ENCODE results near the gene DAP. TPM values are rescaled to one million over a fixed set of nuclear protein-coding genes. Genes with fewer than 3 reads are reported as not detected.
"Not testable (repeated sequence)": the region's sequence is repeated elsewhere in the genome, so short reads cannot be mapped to it uniquely, and the experiment has no call there.

Gene DAP
- total RNA-seq, 1 experiment from 2014 or later, result 47.2 TPM

- Histone ChIP-seq H4K20me1 (ENCODE audit: control insufficient read depth, insufficient read depth, insufficient read length) (no peaks in the 10 kb centered on the region), H3K23me2 (ENCODE audit: insufficient read length, low read depth, low read length, poor library complexity, severe bottlenecking) (no peaks in the 10 kb centered on the region), H2BK120ac (ENCODE audit: low read depth, low read length, poor library complexity, severe bottlenecking) (no peak overlapping the region), H3K4me2 (ENCODE audit: insufficient read depth, insufficient read length, low read length) (no peak overlapping the region), H4K8ac (replicated peaks; ENCODE audit: insufficient read length, low read depth, low read length) (no peak overlapping the region), H3K27ac (ENCODE audit: insufficient read length, low read depth, low read length) (no peak overlapping the region), H2AFZ (ENCODE audit: low read length) (no peak overlapping the region), H2AK5ac (ENCODE audit: insufficient read length, low read length) (no peak overlapping the region), H4K91ac (ENCODE audit: insufficient read length, low read depth, low read length) (no peak overlapping the region), H3K9ac (ENCODE audit: extremely low read depth, insufficient read length, low read length) (no peak overlapping the region), H3K14ac (ENCODE audit: insufficient read depth, low read length) (no peak overlapping the region), H3K4ac (ENCODE audit: low read depth, low read length) (no peak overlapping the region), H3K27me3 (ENCODE audit: insufficient read depth, low read length) (no peaks in the 10 kb centered on the region), H3K23ac (ENCODE audit: insufficient read length, low read depth, low read length) (no peak overlapping the region), H2BK12ac (ENCODE audit: insufficient read length, low read depth, low read length) (no peak overlapping the region), H3T11ph (ENCODE audit: low read length) (no peak overlapping the region), H3K9me3 (ENCODE audit: control insufficient read depth, low read depth, low read length) (no peaks in the 10 kb centered on the region), H3K79me2 (ENCODE audit: insufficient read depth, low read length) (no peaks in the 10 kb centered on the region), H4K5ac (ENCODE audit: insufficient read length, low read depth, low read length) (no peak overlapping the region), H2BK5ac (ENCODE audit: insufficient read length, low read length) (no peak overlapping the region), H3K56ac (ENCODE audit: insufficient read length, low read depth, low read length) (no peak overlapping the region), H2BK20ac (ENCODE audit: low read depth, low read length, poor library complexity, severe bottlenecking) (no peak overlapping the region), H3K4me1 (ENCODE audit: insufficient read depth, low read length) (0 out of 2 replicates have a peak, but pooled peaks cover 1% of the 10 kb centered on the region), H3K79me1 (ENCODE audit: insufficient read depth, low read depth, low read length, poor library complexity, severe bottlenecking) (no peaks in the 10 kb centered on the region), H2BK15ac (ENCODE audit: low read depth, low read length) (no peak overlapping the region), H3K18ac (ENCODE audit: insufficient read length, low read depth, low read length) (no peak overlapping the region)
- H3K36me3 Mint-ChIP-seq (ENCODE audit: insufficient read depth in 1 of 3, low read depth in 3 of 3), result no peaks in the 10 kb centered on the region
- H3K27ac Mint-ChIP-seq, result no peak overlapping the region
- H3K9me3 Mint-ChIP-seq, result peaks cover 0 to 2% of the 10 kb centered on the region in 2 experiments; a peak in 2 of 5 replicates
- no peak overlapping the region for H3K4me3 Mint-ChIP-seq
- no peak for TF ChIP-seq CTCF (conservative IDR thresholded peaks at IDR 0.05)
- no peaks in the 10 kb centered on the region for H3K4me1 Mint-ChIP-seq
- H3K27me3 Mint-ChIP-seq (ENCODE audit: low read depth), result peaks cover 14% of the 10 kb centered on the region
- WGBS (ENCODE audit: extremely low coverage, insufficient read length, low lambda C conversion rate), result no CpG with 5 or more reads among the region's 4 CpGs
- DNase-seq, result no peak
These were observed 25.8 kb upstream of the DAP start for GRCh38 chr5:10786835-10787234.

DNA sequence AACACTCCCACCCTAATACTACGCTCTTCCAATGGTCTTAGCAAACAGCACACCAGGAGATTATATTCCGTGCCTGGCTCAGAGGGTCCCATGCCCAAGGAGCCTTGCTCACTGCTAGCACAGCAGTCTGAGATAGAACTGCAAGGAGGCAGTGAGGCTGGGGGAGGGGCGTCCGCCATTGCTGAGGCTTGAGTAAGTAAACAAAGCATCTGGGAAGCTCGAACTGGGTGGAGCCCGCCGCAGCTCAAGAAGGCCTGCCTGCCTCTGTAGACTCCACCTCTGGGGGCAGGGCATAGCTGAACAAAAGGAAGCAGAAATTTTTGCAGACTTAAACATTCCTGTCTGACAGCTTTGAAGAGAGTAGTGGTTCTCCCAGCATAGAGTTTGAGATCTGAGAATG is 19.2 kb upstream of the DAP start:
- H2BK12ac ChIP-seq (ENCODE audit: insufficient read length, low read depth, low read length); DNase-seq; H2BK20ac ChIP-seq (ENCODE audit: low read depth, low read length, poor library complexity, severe bottlenecking); H3K14ac ChIP-seq (ENCODE audit: insufficient read depth, low read length); H2BK15ac ChIP-seq (ENCODE audit: low read depth, low read length); H3K4me1 ChIP-seq (ENCODE audit: insufficient read depth, low read length); H3K4me2 ChIP-seq (ENCODE audit: insufficient read depth, insufficient read length, low read length); H3K27ac ChIP-seq (ENCODE audit: insufficient read length, low read depth, low read length); H3K4me3 Mint-ChIP-seq; H4K5ac ChIP-seq (ENCODE audit: insufficient read length, low read depth, low read length); H3K27me3 ChIP-seq (ENCODE audit: insufficient read depth, low read length); H3K56ac ChIP-seq (ENCODE audit: insufficient read length, low read depth, low read length); H3K27ac Mint-ChIP-seq; H3K4me1 Mint-ChIP-seq; H2AK5ac ChIP-seq (ENCODE audit: insufficient read length, low read length); H4K8ac ChIP-seq (replicated peaks; ENCODE audit: insufficient read length, low read depth, low read length); H4K20me1 ChIP-seq (ENCODE audit: control insufficient read depth, insufficient read depth, insufficient read length); H3K9ac ChIP-seq (ENCODE audit: extremely low read depth, insufficient read length, low read length); H3K23ac ChIP-seq (ENCODE audit: insufficient read length, low read depth, low read length); H3K4ac ChIP-seq (ENCODE audit: low read depth, low read length); H2BK5ac ChIP-seq (ENCODE audit: insufficient read length, low read length); H2BK120ac ChIP-seq (ENCODE audit: low read depth, low read length, poor library complexity, severe bottlenecking); H3K79me1 ChIP-seq (ENCODE audit: insufficient read depth, low read depth, low read length, poor library complexity, severe bottlenecking); H2AFZ ChIP-seq (ENCODE audit: low read length); H3K23me2 ChIP-seq (ENCODE audit: insufficient read length, low read depth, low read length, poor library complexity, severe bottlenecking); H4K91ac ChIP-seq (ENCODE audit: insufficient read length, low read depth, low read length); H3K18ac ChIP-seq (ENCODE audit: insufficient read length, low read depth, low read length); H3T11ph ChIP-seq (ENCODE audit: low read length); H3K79me2 ChIP-seq (ENCODE audit: insufficient read depth, low read length): not testable (repeated sequence)
- no CpG with 5 or more reads among the region's 7 CpGs for WGBS (ENCODE audit: extremely low coverage, insufficient read length, low lambda C conversion rate)
- Mint-ChIP-seq H3K36me3 (ENCODE audit: insufficient read depth in 1 of 3, low read depth in 3 of 3) (peaks cover 3 to 12% (median 9%) of the 10 kb centered on the region in 3 experiments; a peak in 4 of 7 replicates), H3K27me3 (ENCODE audit: low read depth) (peaks cover 23% of the 10 kb centered on the region), H3K9me3 (peaks cover 17 to 18% of the 10 kb centered on the region in 2 experiments)
- peaks cover 12% of the 10 kb centered on the region for H3K9me3 ChIP-seq (ENCODE audit: control insufficient read depth, low read depth, low read length)

All from H9 (cell line).